ENCODE data around the gene GRWD1. TPM values are rescaled to one million over a fixed set of nuclear protein-coding genes. Genes with fewer than 3 reads are reported as not detected.

The GRWD1 gene
- total and polyA plus RNA-seq, 2 of the 8 experiments (the other 6 are each of a cell fraction or from before 2014, with no cell fraction given), result 36.9 to 61.9 TPM

- TF ChIP-seq CTCF (IDR thresholded peaks at IDR 0.05; ENCODE audit: control extremely low read depth in 1 of 3, insufficient read depth in 1 of 3, low read depth in 1 of 3, low read length in 3 of 3) (no peak), BRCA1 (IDR thresholded peaks at IDR 0.05; ENCODE audit: low read depth, low read length) (no peak), KDM5A (IDR thresholded peaks at IDR 0.05; ENCODE audit: low read length) (no peak; the same call in 1 of the 2 replicates), SP4 (IDR thresholded peaks at IDR 0.05; ENCODE audit: low read length) (peak; percentile 85; the same call in 1 of the 2 replicates), CREB1 (IDR thresholded peaks at IDR 0.05) (0 out of 2 replicates have a peak, but pooled peaks have one; percentile 7), CTBP2 (IDR thresholded peaks at IDR 0.05; ENCODE audit: borderline replicate concordance, insufficient read depth, insufficient read length, low read length) (no peak), SRF (IDR thresholded peaks at IDR 0.05; ENCODE audit: low read depth, low read length) (no peak), MAFK (IDR thresholded peaks at IDR 0.05; ENCODE audit: low read depth, low read length) (no peak), NANOG (IDR thresholded peaks at IDR 0.05; ENCODE audit: insufficient read depth, low read depth, low read length, poor library complexity, severe bottlenecking) (no peak), SP2 (IDR thresholded peaks at IDR 0.05; ENCODE audit: low read length) (no peak), CBX8 (IDR thresholded peaks at IDR 0.05; ENCODE audit: borderline replicate concordance, low read depth, low read length) (no peak), RXRA (IDR thresholded peaks at IDR 0.05; ENCODE audit: insufficient read depth, low read depth, low read length) (no peak), KDM4A (IDR thresholded peaks at IDR 0.05; ENCODE audit: low read depth, low read length, severe bottlenecking) (peak; percentile 34), ASH2L (IDR thresholded peaks at IDR 0.05; ENCODE audit: low read length) (peak; percentile 47), HDAC6 (IDR thresholded peaks at IDR 0.05; ENCODE audit: low read depth, low read length) (no peak), POLR2A (IDR thresholded peaks at IDR 0.05; ENCODE audit: control extremely low read depth in 1 of 2, low read depth in 2 of 2, low read length in 2 of 2) (peak; percentile 68 to 84; a peak in 2 of 3 replicates), RFX5 (IDR thresholded peaks at IDR 0.05; ENCODE audit: borderline replicate concordance, low read depth, low read length) (no peak), EGR1 (IDR thresholded peaks at IDR 0.05; ENCODE audit: borderline replicate concordance, low read depth, low read length) (no peak), FOSL1 (IDR thresholded peaks at IDR 0.05; ENCODE audit: insufficient read depth, low read depth, low read length) (no peak)
- TF ChIP-seq, protein P1, sequence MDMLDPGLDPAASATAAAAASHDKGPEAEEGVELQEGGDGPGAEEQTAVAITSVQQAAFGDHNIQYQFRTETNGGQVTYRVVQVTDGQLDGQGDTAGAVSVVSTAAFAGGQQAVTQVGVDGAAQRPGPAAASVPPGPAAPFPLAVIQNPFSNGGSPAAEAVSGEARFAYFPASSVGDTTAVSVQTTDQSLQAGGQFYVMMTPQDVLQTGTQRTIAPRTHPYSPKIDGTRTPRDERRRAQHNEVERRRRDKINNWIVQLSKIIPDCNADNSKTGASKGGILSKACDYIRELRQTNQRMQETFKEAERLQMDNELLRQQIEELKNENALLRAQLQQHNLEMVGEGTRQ (IDR thresholded peaks at IDR 0.05; ENCODE audit: low read length), result 0 out of 2 replicates have a peak, but pooled peaks have one; percentile 11
- TF ChIP-seq, protein P2, sequence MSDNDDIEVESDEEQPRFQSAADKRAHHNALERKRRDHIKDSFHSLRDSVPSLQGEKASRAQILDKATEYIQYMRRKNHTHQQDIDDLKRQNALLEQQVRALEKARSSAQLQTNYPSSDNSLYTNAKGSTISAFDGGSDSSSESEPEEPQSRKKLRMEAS (IDR thresholded peaks at IDR 0.05), result peak; percentile 78; the same call in 1 of the 2 replicates
These were observed 45.6 kb upstream of the GRWD1 start (continued) for GRCh38 chr19:48400018-48400742.
